H9 (cell line): ENCODE measurements around the gene COL11A1. TPM values are rescaled to one million over a fixed set of nuclear protein-coding genes. Genes with fewer than 3 reads are reported as not detected.

Experiments used
- DNase-seq: peaks from one replicate; pipeline ENCODE4 v3.0.0-alpha.2; 2017
- H2AFZ ChIP-seq: one replicate; pipeline ENCODE4 v1.6.1; 2013; ENCODE audit warnings: mild to moderate bottlenecking, low read length, control low read depth, moderate library complexity
- H2AK5ac ChIP-seq: 2 replicates; pipeline ENCODE4 v1.6.1; 2013; ENCODE audit warnings: low read length, control low read depth, mixed read lengths; ENCODE audit not compliant: insufficient read length
- H2BK120ac ChIP-seq: one replicate; pipeline ENCODE4 v1.6.1; 2013; ENCODE audit warnings: low read depth, mild to moderate bottlenecking, low read length, control low read depth, inconsistent platforms; ENCODE audit not compliant: poor library complexity, severe bottlenecking
- H2BK12ac ChIP-seq: 2 replicates; pipeline ENCODE4 v1.6.1; 2013; ENCODE audit warnings: low read length, control low read depth, mixed read lengths, low read depth; ENCODE audit not compliant: insufficient read length
- H2BK15ac ChIP-seq: 2 replicates; pipeline ENCODE4 v1.6.1; 2013; ENCODE audit warnings: low read depth, low read length, control low read depth
- H2BK20ac ChIP-seq: one replicate; pipeline ENCODE4 v1.6.1; 2013; ENCODE audit warnings: low read depth, mild to moderate bottlenecking, low read length, control low read depth, inconsistent platforms; ENCODE audit not compliant: poor library complexity, severe bottlenecking
- H2BK5ac ChIP-seq: 2 replicates; pipeline ENCODE4 v1.6.1; 2013; ENCODE audit warnings: low read length, control low read depth, mixed read lengths; ENCODE audit not compliant: insufficient read length
- H3K14ac ChIP-seq: 2 replicates; pipeline ENCODE4 v1.6.1; 2013; ENCODE audit warnings: low read length, control low read depth; ENCODE audit not compliant: insufficient read depth
- H3K18ac ChIP-seq: 2 replicates; pipeline ENCODE4 v1.6.1; 2013; ENCODE audit warnings: low read depth, mild to moderate bottlenecking, mixed read lengths, low read length, control low read depth; ENCODE audit not compliant: insufficient read length
- H3K23ac ChIP-seq: 2 replicates; pipeline ENCODE4 v1.6.1; 2013; ENCODE audit warnings: low read length, control low read depth, mixed read lengths, low read depth; ENCODE audit not compliant: insufficient read length
- H3K23me2 ChIP-seq: 2 replicates; pipeline ENCODE4 v1.6.1; 2013; ENCODE audit warnings: low read depth, mild to moderate bottlenecking, mixed read lengths, low read length, control low read depth; ENCODE audit not compliant: insufficient read length, poor library complexity, severe bottlenecking
- H3K27ac ChIP-seq: 2 replicates; pipeline ENCODE4 v1.5.1; 2013; ENCODE audit warnings: low read length, control low read depth, mixed read lengths, low read depth; ENCODE audit not compliant: insufficient read length
- H3K27me3 ChIP-seq: 2 replicates; pipeline ENCODE4 v1.6.1; 2013; ENCODE audit warnings: low read length, control low read depth, inconsistent platforms; ENCODE audit not compliant: insufficient read depth
- H3K4ac ChIP-seq: 2 replicates; pipeline ENCODE4 v1.6.1; 2013; ENCODE audit warnings: low read depth, mild to moderate bottlenecking, control low read depth, inconsistent platforms, low read length, moderate library complexity
- H3K4me1 ChIP-seq: 2 replicates; pipeline ENCODE4 v1.6.1; 2013; ENCODE audit warnings: low read length, control low read depth, inconsistent platforms; ENCODE audit not compliant: insufficient read depth
- H3K4me2 ChIP-seq: 2 replicates; pipeline ENCODE4 v1.6.1; 2013; ENCODE audit warnings: low read length, control low read depth, mixed read lengths; ENCODE audit not compliant: insufficient read length, insufficient read depth
- H3K56ac ChIP-seq: 2 replicates; pipeline ENCODE4 v1.6.1; 2013; ENCODE audit warnings: low read depth, mild to moderate bottlenecking, mixed read lengths, low read length, control low read depth; ENCODE audit not compliant: insufficient read length
- H3K79me1 ChIP-seq: 2 replicates; pipeline ENCODE4 v1.6.1; 2013; ENCODE audit warnings: low read depth, mild to moderate bottlenecking, moderate library complexity, low read length, control low read depth, inconsistent platforms; ENCODE audit not compliant: insufficient read depth, poor library complexity, severe bottlenecking
- H3K79me2 ChIP-seq: 2 replicates; pipeline ENCODE4 v1.6.1; 2013; ENCODE audit warnings: low read length, control low read depth, inconsistent platforms; ENCODE audit not compliant: insufficient read depth
- H3K9ac ChIP-seq: 2 replicates; pipeline ENCODE4 v1.6.1; 2013; ENCODE audit warnings: low read length, control low read depth, mixed read lengths; ENCODE audit not compliant: insufficient read length; ENCODE audit errors: extremely low read depth
- H3K9me3 ChIP-seq: one replicate; pipeline ENCODE4 v1.6.1; 2013; ENCODE audit warnings: low read depth, low read length, inconsistent platforms; ENCODE audit not compliant: control insufficient read depth
- H3T11ph ChIP-seq: one replicate; pipeline ENCODE4 v1.6.1; 2013; ENCODE audit warnings: mild to moderate bottlenecking, low read length, control low read depth, inconsistent platforms
- H4K20me1 ChIP-seq: one replicate; pipeline ENCODE4 v1.6.1; 2013; ENCODE audit not compliant: control insufficient read depth, insufficient read length, insufficient read depth
- H4K5ac ChIP-seq: 2 replicates; pipeline ENCODE4 v1.6.1; 2013; ENCODE audit warnings: low read depth, mild to moderate bottlenecking, mixed read lengths, low read length, control low read depth; ENCODE audit not compliant: insufficient read length
- H4K8ac ChIP-seq: replicated peaks from 2 replicates; pipeline ENCODE4 v1.6.1; 2013; ENCODE audit warnings: low read length, control low read depth, mixed read lengths, low read depth; ENCODE audit not compliant: insufficient read length
- H4K91ac ChIP-seq: 2 replicates; pipeline ENCODE4 v1.6.1; 2013; ENCODE audit warnings: low read depth, mild to moderate bottlenecking, moderate library complexity, mixed read lengths, low read length, control low read depth; ENCODE audit not compliant: insufficient read length
- H3K27ac Mint-ChIP-seq, 3 experiments: 2 replicates in 2 of 3; 3 replicates in 1 of 3; pipeline ENCODE4 v1.8.0; 2020 to 2021; ENCODE audit warnings: mixed read lengths in 3 of 3, mild to moderate bottlenecking in 1 of 3, moderate library complexity in 1 of 3
- H3K27me3 Mint-ChIP-seq: 2 replicates; pipeline ENCODE4 v1.8.0; 2021; ENCODE audit warnings: low read depth, mild to moderate bottlenecking, moderate library complexity, mixed read lengths
- H3K36me3 Mint-ChIP-seq, 3 experiments: 2 replicates in 2 of 3; 3 replicates in 1 of 3; pipeline ENCODE4 v1.8.0; 2020 to 2021; ENCODE audit warnings: low read depth in 3 of 3, mixed read lengths in 3 of 3; ENCODE audit not compliant: insufficient read depth in 1 of 3
- H3K4me1 Mint-ChIP-seq, 2 experiments: 2 replicates each; pipeline ENCODE4 v1.8.0; 2020; ENCODE audit warnings: mixed read lengths in 2 of 2
- H3K4me3 Mint-ChIP-seq, 2 experiments: 2 replicates in 1 of 2; 3 replicates in 1 of 2; pipeline ENCODE4 v1.8.0; 2020 to 2021; ENCODE audit warnings: mild to moderate bottlenecking in 2 of 2, mixed read lengths in 2 of 2, moderate library complexity in 1 of 2
- H3K9me3 Mint-ChIP-seq, 2 experiments: 2 replicates in 1 of 2; 3 replicates in 1 of 2; pipeline ENCODE4 v1.8.0; 2020; ENCODE audit warnings: mild to moderate bottlenecking in 2 of 2, mixed read lengths in 2 of 2, moderate library complexity in 1 of 2
- WGBS: extraction: QIAGEN DNeasy Blood & Tissue Kit; methylation state at CpG from one replicate; pipeline ENCODE4 v1.1.7; 2013; ENCODE audit warnings: missing lambda C conversion rate, low lambda C conversion rate, mixed read lengths; ENCODE audit not compliant: insufficient read length; ENCODE audit errors: extremely low coverage; 5-methylcytosine and 5-hydroxymethylcytosine counted together
- total RNA-seq: library from RNA; stranded (reverse); gene quantifications from 2 replicates; pipeline ENCODE4 v1.2.1, GENCODE V29; 2021
- TF ChIP-seq, protein P1 (sequence below): fragments of 200-600 bp; sonication (generic); conservative IDR thresholded peaks from 3 replicates; pipeline ENCODE4 v1.8.0; 2021; ENCODE audit warnings: antibody characterized with exemption, mild to moderate bottlenecking

The COL11A1 gene
- total RNA-seq, 1 experiment from 2014 or later, result 7.5 TPM

DNA sequence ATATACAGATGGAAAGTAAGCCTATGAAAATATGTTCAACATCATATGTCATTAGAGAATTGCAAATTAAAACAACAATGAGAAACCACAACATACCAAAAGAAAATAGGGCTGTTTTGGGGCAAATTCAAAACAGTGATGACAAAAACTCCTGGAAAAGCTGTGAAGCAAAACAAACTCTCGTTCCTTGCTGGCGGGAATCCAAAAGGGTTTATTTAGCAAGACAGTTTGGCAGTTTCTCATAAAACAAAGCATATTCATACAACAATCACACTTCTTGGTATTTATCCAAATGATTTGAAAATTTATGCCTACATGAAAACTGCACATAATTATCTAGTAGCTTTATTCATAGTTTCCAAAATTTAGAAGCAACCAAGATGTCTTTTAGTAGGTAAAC, 44.4 kb downstream of the COL11A1 start:
- no peak for DNase-seq
- H3K27ac Mint-ChIP-seq, result no peak overlapping the region
- Histone ChIP-seq H3K4me2 (no peak overlapping the region), H2BK15ac (no peak overlapping the region), H3K14ac (no peak overlapping the region), H4K20me1 (no peaks in the 10 kb centered on the region), H3K4me1 (no peaks in the 10 kb centered on the region), H3K79me1 (no peaks in the 10 kb centered on the region), H3K56ac (no peak overlapping the region), H3K79me2 (no peaks in the 10 kb centered on the region), H2AK5ac (no peak overlapping the region), H3K9ac (no peak overlapping the region), H3K23ac (no peak overlapping the region), H3K4ac (no peak overlapping the region), H3K18ac (no peak overlapping the region), H4K5ac (no peak overlapping the region), H2BK120ac (no peak overlapping the region), H3T11ph (no peak overlapping the region), H3K9me3 (no peaks in the 10 kb centered on the region), H2BK5ac (no peak overlapping the region), H2BK20ac (no peak overlapping the region), H2BK12ac (no peak overlapping the region), H3K27me3 (no peaks in the 10 kb centered on the region), H3K27ac (no peak overlapping the region), H2AFZ (no peak overlapping the region), H4K91ac (no peak overlapping the region), H3K23me2 (no peaks in the 10 kb centered on the region), H4K8ac (no peak overlapping the region)
- TF ChIP-seq, protein P1, sequence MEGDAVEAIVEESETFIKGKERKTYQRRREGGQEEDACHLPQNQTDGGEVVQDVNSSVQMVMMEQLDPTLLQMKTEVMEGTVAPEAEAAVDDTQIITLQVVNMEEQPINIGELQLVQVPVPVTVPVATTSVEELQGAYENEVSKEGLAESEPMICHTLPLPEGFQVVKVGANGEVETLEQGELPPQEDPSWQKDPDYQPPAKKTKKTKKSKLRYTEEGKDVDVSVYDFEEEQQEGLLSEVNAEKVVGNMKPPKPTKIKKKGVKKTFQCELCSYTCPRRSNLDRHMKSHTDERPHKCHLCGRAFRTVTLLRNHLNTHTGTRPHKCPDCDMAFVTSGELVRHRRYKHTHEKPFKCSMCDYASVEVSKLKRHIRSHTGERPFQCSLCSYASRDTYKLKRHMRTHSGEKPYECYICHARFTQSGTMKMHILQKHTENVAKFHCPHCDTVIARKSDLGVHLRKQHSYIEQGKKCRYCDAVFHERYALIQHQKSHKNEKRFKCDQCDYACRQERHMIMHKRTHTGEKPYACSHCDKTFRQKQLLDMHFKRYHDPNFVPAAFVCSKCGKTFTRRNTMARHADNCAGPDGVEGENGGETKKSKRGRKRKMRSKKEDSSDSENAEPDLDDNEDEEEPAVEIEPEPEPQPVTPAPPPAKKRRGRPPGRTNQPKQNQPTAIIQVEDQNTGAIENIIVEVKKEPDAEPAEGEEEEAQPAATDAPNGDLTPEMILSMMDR, result no peak
- WGBS, result no CpG with 5 or more reads among the region's 2 CpGs
- no peaks in the 10 kb centered on the region for H3K27me3 Mint-ChIP-seq
- no peaks in the 10 kb centered on the region for H3K36me3 Mint-ChIP-seq
- H3K9me3 Mint-ChIP-seq, result no peaks in the 10 kb centered on the region
- H3K4me3 Mint-ChIP-seq, result no peak overlapping the region
- H3K4me1 Mint-ChIP-seq, result no peaks in the 10 kb centered on the region
